ENCODE measurements around the gene SMIM23.

The SMIM23 gene

GRCh38 chr5:171785517-171785916, at the start of gene SMIM23:
Gene SMIM23 (plus strand): TSS chr5:171785817. CDS start chr5:171785872, 55 bp downstream.
- DNase-seq: no peak

- DNase-seq: no peak
These were observed 48.4 kb upstream of the SMIM23 start for GRCh38 chr5:171736976-171737891.

GRCh38 chr5:171738501-171738900, 47.1 kb upstream of the SMIM23 start:
- DNase-seq: no peak

GRCh38 chr5:171739271-171739670, 46.3 kb upstream of the SMIM23 start:
- no peak for DNase-seq

- DNase-seq: no peak
These were observed 42.1 kb upstream of the SMIM23 start for GRCh38 chr5:171743436-171744076.

GRCh38 chr5:171744264-171744663, 41.4 kb upstream of the SMIM23 start:
- no peak for DNase-seq

- DNase-seq: no peak
These were observed 40.7 kb upstream of the SMIM23 start for GRCh38 chr5:171744882-171745281.

GRCh38 chr5:171745602-171746001, 40.0 kb upstream of the SMIM23 start:
- DNase-seq: no peak

GRCh38 chr5:171747061-171747859, 38.4 kb upstream of the SMIM23 start:
- no peak for DNase-seq

GRCh38 chr5:171748720-171749119, 36.9 kb upstream of the SMIM23 start:
- no peak for DNase-seq

GRCh38 chr5:171749365-171749764, 36.3 kb upstream of the SMIM23 start:
- no peak for DNase-seq

- no peak for DNase-seq
These were observed 35.3 kb upstream of the SMIM23 start for GRCh38 chr5:171750311-171750788.

GRCh38 chr5:171755354-171755821, 30.2 kb upstream of the SMIM23 start:
- DNase-seq: peak; percentile 32

GRCh38 chr5:171757853-171758535, 27.6 kb upstream of the SMIM23 start:
- peak; percentile 95 for DNase-seq

- no peak for DNase-seq
These were observed 25.8 kb upstream of the SMIM23 start for GRCh38 chr5:171759777-171760176.

GRCh38 chr5:171762021-171762608, 23.5 kb upstream of the SMIM23 start:
- DNase-seq: no peak

GRCh38 chr5:171762903-171763302, 22.7 kb upstream of the SMIM23 start:
- no peak for DNase-seq

GRCh38 chr5:171764265-171764664, 21.4 kb upstream of the SMIM23 start:
- DNase-seq: no peak

- DNase-seq: no peak
These were observed 18.7 kb upstream of the SMIM23 start for GRCh38 chr5:171766875-171767274.

- no peak for DNase-seq
These were observed 15.5 kb upstream of the SMIM23 start for GRCh38 chr5:171770153-171770552.

GRCh38 chr5:171771856-171772255, 13.8 kb upstream of the SMIM23 start:
- DNase-seq: no peak

GRCh38 chr5:171773106-171773505, 12.5 kb upstream of the SMIM23 start:
- no peak for DNase-seq

Data from fibroblast of skin of right biceps (primary cell).